22Rv1 (cell line): ENCODE data around the gene CD247.

Source experiments
- H3K27ac ChIP-seq: fragments of 450-650 bp; 2 replicates; pipeline ENCODE4 v1.5.1; 2017
- CTCF ChIP-seq: fragments of 450-650 bp; IDR thresholded peaks from 2 replicates; pipeline ENCODE4 v1.5.1; 2017; ENCODE audit warnings: mild to moderate bottlenecking
- ZFX ChIP-seq: fragments of 450-650 bp; IDR thresholded peaks from 2 replicates; pipeline ENCODE4 v1.6.1; 2017; ENCODE audit warnings: antibody characterized with exemption, borderline replicate concordance

The CD247 gene

GRCh38 chr1:167501515-167502191 lies 16.7 kb downstream of the CD247 start:
- H3K27ac ChIP-seq = no peak overlapping the region
- TF ChIP-seq CTCF (no peak), ZFX (no peak)

GRCh38 chr1:167500283-167500860 lies 18.0 kb downstream of the CD247 start:
- H3K27ac ChIP-seq = no peak overlapping the region
- no peak for TF ChIP-seq ZFX
- TF ChIP-seq CTCF = no peak

- no peak overlapping the region for H3K27ac ChIP-seq
- no peak for TF ChIP-seq CTCF
- no peak for TF ChIP-seq ZFX
These were observed 18.6 kb downstream of the CD247 start for GRCh38 chr1:167499664-167500101.

- TF ChIP-seq CTCF (no peak), ZFX (no peak)
- no peak overlapping the region for H3K27ac ChIP-seq
These were observed 19.2 kb downstream of the CD247 start for GRCh38 chr1:167499106-167499505.

GRCh38 chr1:167496797-167497619 lies 21.3 kb downstream of the CD247 start:
- no peak for TF ChIP-seq CTCF
- TF ChIP-seq ZFX = no peak
- no peak overlapping the region for H3K27ac ChIP-seq

- TF ChIP-seq CTCF (no peak), ZFX (no peak)
- H3K27ac ChIP-seq = no peak overlapping the region
These were observed 25.0 kb downstream of the CD247 start for GRCh38 chr1:167493372-167493771.
